Measurements from ENCODE around the gene FGFR2. TPM values are rescaled to one million over a fixed set of nuclear protein-coding genes. Genes with fewer than 3 reads are reported as not detected.

Gene FGFR2
- polyA plus RNA-seq, 1 donor, result 115 TPM

DNA sequence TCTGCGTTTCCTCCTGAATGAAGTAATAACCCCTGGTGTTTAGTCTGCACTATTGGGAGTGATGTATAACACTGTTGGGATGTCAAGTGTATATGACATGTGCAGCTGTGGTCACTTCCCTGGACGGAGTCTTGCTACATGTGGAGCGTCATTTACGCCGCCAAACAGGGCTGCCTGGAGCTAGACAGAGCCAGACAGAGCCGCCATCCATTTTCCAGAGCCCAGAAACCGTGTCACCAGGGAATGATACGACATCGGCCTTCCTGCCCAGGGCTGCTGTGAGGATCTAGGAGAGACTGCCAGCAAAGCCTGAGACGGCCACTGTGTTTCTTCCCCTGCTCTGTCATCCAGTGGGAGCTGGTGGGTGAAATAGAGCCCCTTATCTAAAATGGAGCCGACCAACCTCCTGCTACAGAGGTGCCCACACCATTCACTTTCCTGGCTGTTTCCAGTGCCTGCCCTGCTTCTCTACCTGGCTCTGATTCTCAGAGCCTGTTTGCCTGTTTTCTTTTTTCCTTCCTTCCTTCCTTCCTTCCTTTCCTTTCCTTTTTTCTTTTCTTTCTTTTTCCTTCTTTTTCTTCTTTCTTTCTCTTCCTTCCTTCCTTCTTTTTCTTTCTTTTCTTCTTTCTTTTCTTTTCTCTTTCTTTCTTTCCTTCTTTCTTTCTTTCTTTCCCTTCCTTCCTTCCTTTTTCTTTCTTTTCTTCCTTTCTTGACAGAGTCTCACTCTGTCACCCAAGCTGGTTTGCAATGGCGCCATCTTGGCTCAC lies 13.3 kb upstream of the FGFR2 start:
- no peak for DNase-seq

DNA sequence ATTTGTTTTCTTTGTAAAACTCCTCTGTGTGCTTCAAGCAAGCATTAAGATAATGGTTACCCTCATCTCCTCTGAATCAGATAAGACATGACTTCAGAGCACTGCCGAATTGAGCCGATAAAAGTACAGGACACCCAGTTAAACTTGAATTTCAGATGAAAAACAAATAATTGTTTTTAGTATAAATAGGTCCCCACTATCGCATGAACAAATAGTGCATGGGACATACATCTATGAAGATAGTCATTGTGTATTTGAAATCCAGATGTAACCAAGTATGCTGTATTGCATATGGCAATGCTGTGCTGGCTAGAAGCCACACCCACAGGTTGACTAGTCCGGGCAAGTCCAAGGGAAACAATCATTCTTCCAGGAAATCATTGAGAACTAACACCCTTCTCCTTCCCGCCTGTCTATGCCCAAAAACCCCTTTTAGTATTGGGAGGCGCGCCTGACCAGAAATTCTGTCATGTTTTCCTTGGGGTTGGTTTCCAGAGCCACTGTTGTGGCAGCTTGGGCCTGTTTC lies 12.6 kb upstream of the FGFR2 start:
- no peak for DNase-seq

DNA sequence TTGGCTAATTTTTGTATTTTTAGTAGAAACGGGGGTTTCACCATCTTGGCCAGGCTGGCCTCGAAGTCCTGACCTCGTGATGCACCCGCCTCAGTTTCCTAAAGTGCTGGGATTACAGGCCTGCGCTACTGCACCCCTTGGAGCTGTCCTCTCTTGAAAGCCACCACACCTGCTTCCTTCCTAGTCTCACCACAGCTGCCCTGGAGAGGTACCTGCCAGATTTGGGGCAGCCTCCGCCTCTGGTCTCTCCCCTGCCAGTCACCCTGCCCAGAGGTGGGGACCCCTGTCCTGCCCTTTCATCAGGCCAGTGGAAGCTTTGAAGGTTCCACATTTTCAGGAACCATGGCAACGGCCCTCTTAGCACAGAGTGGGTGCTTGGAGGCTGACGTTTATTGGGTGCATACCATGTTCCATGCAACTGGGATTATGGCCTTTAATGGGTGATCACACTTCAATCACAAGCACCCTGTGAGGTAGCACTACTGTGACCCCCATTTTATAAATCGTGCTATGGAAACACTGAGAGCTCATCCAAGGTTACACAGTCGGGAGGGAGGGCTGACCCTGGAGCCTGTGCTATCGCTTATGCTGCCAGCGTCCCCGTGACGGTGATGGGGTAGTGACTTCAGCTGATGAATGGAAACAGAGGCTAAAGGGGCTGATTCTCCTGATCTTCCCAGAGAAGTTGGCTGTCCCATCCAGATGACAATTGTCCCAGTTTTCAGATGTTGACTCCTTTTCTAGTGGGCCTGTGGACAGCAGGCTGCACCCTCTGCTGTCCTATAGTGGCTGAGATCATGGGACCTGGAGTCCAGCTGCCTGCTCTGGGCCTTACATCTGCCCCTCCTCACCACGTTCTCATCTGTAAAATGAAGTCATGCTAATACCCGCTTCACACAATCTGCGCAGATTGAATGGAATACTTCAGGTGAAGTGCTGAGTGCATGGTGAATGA lies 11.5 kb upstream of the FGFR2 start:
- DNase-seq, result no peak

DNA sequence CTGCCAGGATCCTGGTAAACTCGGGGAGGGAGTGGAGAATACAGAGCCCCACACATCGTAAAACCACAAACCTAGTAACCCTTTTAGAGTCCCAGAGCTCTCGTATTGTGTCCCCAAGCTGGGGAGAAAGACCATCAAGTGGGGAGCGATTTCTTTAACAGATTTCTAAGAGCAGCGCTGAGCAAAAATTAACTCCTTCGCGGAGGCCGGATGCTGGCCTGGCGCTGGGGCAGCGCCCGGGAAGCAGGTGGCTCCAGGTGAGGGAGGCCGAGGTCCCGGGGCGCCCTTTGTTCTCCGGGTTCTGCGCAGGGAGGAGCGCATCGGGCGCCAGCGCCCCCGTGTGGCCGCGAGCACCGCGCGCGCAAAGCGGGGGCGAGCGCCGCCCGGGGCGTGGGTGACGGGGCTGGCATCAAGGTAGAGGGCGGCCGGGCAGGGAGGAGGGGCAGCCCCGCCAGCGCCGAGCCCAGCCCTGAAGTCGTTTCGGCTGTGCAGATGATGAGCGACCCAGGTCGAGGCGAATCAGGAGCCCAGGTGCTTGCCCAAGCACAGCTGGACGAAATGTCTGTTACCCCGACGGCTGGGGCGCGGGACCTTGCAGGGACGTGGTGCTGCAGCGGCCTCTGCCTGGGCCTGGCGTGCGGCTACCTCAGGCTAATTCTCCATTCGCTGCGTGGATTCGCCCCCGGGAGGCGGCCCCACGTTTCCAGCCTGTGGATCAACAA lies 10.4 kb upstream of the FGFR2 start:
- DNase-seq, result peak; percentile 62

DNA sequence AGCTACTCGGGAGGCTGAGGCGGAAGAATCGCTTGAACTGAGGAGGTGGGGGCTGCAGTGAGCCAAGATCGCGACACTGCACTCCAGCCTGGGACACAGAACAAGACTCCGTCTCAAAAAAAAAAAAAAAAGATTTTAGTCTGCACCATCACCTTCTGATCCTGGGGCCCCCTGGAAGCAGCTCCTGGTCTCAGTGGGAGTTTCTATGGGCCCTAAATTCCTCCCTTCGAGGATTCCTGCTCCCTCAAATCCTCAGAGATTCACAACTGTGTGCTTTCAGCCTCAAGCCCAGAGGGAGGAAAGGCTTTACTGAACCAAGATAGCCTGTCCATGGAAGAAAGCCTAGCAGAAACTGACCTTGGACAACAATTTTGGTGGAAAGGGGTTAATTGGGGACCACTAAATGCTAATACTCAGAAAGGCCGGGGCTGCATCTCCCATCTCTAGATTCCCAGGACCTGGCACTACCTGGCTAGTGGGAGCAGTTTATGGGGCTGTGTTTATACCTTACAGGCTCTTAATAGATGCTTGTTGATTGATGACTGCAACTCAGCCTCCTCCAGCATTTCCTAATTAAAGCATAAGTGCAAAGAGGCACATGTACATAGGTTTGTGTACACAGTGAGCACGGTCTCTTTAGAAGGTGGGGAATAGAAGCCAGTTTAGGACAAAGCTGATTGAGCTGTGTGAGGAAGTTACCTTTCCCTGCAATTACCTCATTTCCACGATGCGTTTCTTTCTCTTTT lies 9.2 kb upstream of the FGFR2 start:
- no peak for DNase-seq

- no peak for DNase-seq
These were observed 7.5 kb upstream of the FGFR2 start for GRCh38 chr10:121605708-121606107.

GRCh38 chr10:121601458-121601857 lies 3.2 kb upstream of the FGFR2 start:
- DNase-seq, result no peak

- no peak for DNase-seq
These were observed 2.4 kb upstream of the FGFR2 start for GRCh38 chr10:121600611-121601010.

GRCh38 chr10:121599947-121600346 lies 1.7 kb upstream of the FGFR2 start:
- no peak for DNase-seq

- no peak for DNase-seq
These were observed 561 bp downstream of the FGFR2 start for GRCh38 chr10:121597504-121598262.

DNA sequence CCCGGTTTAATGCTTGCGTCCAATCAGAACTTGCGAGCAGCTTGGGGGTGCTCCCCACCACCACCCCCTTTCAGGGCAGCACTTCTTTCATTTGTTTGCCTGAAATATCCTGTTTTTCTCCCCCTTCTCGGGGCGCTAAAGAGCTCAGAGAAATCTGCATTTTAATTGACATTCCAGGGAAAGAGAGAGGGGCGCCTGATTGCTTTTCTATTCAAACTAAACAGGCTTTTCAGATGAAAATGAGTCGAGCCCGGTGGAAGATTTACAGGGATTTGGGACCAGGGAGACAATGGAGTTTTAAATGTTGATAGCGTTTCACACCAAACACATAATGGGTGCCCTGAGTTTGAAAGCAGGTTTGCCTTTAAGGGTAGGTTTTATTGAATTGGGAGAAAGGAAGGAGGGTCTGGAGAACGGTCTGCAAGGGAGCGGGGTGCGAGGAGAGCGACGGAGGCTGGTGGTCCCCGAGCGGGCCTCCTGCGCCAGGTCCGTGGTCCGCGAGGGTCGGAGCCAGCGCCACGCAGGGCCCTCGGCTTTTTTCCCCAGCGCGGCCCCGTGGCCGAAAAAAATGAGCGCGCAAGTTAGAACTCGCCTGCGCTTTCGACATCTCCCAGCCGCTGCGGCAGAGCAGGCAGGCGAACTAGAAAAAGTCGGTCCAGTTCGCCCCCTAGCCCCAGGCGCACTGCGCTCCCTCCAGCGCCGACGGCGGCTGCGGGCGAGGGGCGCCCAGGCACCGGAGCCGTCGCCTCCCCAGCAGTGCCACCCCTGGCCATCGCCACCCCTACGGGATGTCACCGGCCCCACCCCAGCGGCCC lies 1.3 kb downstream of the FGFR2 start:
- peak; percentile 71 for DNase-seq

GRCh38 chr10:121595806-121596688 lies 2.2 kb downstream of the FGFR2 start:
- DNase-seq, result peak; percentile 53

DNA sequence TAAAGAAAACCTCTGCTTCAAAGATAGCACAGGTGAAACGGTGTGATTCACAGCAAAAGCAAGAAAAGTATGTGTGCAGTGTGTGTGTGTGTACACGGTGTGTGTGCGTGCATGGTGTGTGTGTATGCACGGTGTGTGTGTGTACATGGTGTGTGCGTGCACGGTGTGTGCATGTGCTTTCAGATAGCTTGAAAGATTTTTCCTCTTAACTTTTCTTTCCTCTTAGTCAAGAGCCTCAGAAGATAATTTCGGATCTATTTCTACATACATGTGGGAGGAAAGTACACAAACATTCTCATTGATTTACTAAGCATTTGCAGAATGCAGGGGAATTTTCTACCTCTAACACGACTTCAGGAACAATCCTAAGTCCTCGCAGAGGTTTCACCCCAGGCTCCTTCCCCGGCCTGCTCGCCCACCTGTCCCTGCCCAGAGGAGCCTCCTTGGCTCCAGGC lies 2.9 kb downstream of the FGFR2 start:
- no peak for DNase-seq

DNA sequence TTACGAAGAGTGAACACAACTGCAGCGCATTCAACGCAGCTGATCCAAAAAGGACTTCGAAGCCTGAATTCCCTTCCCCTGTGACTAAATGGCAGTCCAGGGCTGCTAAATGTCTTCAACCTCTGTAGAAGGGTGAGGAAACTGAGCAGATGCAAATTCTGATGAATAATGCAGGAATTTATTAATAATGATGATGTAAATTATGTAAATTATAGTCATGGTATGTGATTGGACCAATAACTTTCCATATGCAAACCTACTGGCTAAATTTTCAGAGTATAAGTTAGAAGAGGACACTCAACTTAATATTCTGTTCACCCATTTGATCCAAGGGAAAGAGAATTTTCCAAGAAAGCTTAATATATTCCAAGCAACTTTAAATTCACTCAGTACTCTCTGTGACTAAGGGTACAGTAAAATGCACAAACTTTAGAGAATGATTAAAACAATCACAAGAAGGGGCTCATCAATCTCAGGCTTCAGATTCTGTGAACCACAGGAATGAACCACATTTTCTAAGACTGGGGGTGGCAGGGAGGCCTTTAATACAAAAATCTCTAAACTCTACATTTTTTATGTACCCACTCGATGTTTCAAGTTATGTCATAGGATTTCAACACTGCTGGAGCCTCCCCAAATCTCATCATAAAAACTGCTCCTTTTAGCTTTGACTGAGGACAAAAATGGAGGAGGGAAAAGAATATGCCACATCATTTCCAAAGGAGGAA lies 3.5 kb downstream of the FGFR2 start:
- DNase-seq, result no peak

- DNase-seq, result no peak
These were observed 4.2 kb downstream of the FGFR2 start for GRCh38 chr10:121594076-121594475.

- no peak for DNase-seq
These were observed 4.8 kb downstream of the FGFR2 start for GRCh38 chr10:121593281-121594075.
